NCI-H1105 treated with DMSO at 0.1 percent for 48 hours (cell line): ENCODE data around the gene JADE2.

Experiments
- DNase-seq: peaks from one replicate; lab custom pipeline; 2025; lab: John Stamatoyannopoulos, UW

JADE2 gene

GRCh38 chr5:134570365-134570758 is 44.9 kb downstream of the JADE2 start:
- no peak for DNase-seq

GRCh38 chr5:134570886-134571285 is 45.4 kb downstream of the JADE2 start:
- no peak for DNase-seq

GRCh38 chr5:134571693-134572405 is 46.4 kb downstream of the JADE2 start:
- no peak for DNase-seq

GRCh38 chr5:134572811-134573210 is 47.3 kb downstream of the JADE2 start:
- DNase-seq, result no peak

DNA sequence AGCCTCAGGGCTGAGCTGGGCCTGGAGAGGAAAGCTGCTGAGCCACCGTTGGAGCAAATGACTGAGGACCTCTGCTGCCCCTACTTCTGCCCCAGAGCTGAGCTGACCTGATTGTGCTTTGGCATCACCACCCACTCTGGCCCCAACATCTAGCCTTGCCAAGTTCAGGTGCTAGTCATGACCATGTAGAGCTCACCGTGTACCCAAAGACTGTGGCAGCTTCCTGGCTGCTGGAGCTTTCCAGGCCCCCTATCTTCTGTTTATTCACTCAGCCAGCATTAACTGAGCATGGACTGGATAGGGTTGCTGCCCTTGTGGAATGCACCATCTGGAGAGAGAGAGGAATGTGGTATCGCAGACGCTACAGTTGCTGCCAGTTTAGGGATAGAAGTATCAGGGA is 49.1 kb downstream of the JADE2 start:
- DNase-seq, result no peak

DNA sequence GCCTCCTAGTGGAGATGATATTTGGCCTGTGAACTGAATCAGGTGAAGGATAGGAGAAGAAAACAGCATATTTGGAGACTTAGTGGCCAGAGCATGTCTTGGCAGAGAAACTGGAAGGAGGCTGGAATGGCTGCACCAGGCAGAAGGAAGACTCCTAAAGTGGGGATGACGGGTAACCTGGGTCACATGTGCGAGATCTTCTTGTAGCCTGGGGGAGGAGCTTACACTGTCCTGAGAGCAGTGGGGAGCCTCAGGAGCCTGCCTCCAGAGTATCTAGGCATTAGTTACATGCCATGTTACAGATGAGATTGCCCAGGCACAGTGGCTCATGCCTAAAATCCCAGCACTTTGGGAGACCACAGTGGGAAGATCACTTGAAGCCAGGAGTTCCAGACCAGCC is 49.8 kb downstream of the JADE2 start:
- DNase-seq, result no peak

DNA sequence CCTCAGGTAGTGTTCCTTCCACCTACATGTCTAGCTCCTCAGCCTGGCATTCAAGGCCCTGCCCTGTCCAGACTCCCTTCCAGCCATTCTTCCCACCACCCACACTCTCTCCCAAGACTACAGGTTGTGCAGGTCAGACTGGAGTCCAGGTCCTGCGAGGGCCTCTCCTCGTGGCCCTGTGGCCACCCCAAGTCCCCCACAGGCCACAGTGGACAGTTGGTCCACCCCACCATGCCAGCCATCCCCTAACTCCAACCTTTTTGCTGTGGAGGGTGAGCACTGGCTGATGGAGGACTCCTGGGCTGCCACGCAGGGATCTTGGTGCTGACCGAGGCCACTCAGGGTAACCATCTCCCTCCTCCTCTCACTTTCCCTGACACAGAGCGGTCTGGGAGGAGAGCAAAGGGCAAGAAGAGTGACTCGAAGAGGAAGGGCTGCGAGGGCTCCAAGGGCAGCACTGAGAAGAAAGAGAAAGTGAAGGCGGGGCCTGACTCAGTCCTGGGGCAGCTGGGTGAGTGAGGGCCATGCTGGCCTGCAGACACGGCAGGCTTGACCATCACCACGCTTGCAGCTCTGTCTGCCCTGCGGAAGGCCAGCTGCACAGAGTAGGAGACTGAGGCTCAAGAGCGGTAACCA is 51.0 kb downstream of the JADE2 start:
- DNase-seq, result no peak

GRCh38 chr5:134577022-134577795 is 51.7 kb downstream of the JADE2 start:
- DNase-seq, result no peak

DNA sequence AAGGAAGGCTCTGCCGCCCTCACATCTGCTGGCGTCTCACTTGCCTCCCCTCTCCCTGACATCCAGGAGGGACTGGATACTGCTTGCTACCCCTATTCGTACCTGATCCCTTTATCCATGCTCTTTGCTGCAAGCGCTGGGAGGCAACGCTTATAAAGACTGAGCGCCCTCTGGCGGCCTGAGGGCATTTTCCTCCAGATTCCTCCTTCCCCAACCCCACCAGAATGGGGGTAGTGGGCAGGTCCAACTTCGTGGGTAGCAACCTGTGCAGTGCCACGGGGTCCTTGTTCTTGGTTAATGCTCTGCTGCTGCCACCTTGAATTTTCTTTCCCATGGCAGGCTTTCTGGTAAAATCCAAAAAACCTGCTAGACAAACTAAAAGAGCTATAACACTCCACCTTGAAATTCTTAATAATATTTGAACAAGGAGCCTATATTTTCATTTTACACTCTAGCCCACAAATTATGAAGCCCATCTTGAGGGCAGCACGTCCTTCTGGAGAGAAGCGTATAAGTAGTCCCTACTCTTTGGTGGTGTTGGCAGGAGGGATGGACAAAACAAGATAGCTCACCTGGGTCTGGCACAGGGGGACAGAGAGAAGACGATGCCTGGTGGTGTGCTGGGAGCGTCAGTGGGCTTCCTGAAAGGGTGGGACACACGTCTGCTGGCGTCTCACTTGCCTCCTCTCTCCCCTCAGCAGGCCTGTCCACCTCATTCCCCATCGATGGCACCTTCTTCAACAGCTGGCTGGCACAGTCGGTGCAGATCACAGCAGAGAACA is 52.5 kb downstream of the JADE2 start:
- peak; percentile 56 for DNase-seq

DNA sequence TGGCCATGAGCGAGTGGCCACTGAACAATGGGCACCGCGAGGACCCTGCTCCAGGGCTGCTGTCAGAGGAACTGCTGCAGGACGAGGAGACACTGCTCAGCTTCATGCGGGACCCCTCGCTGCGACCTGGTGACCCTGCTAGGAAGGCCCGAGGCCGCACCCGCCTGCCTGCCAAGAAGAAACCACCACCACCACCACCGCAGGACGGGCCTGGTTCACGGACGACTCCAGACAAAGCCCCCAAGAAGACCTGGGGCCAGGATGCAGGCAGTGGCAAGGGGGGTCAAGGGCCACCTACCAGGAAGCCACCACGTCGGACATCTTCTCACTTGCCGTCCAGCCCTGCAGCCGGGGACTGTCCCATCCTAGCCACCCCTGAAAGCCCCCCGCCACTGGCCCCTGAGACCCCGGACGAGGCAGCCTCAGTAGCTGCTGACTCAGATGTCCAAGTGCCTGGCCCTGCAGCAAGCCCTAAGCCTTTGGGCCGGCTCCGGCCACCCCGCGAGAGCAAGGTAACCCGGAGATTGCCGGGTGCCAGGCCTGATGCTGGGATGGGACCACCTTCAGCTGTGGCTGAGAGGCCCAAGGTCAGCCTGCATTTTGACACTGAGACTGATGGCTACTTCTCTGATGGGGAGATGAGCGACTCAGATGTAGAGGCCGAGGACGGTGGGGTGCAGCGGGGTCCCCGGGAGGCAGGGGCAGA is 53.3 kb downstream of the JADE2 start:
- DNase-seq, result no peak

DNA sequence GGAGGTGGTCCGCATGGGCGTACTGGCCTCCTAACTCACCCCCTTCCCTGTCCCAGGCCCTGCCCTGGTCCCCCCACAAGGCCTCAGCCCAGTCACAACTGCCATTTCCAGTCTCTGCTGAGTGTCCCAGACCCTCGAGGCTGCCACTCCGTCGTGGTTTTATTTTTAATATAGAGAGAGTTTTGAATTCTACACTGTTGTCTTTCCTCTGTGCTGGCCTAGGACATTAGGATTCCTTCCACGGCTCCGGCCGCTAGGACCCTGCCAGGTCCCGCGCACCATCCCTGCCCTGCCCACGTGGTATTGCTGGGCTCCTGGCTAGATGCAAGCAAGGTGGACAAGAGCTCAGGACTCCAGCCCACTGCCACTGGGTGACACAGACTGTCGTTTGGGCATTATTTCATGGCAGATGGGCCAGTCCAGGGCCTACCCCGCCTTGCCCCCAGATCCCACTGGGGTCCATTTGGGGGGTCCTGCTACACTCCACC is 53.9 kb downstream of the JADE2 start:
- DNase-seq, result no peak

DNA sequence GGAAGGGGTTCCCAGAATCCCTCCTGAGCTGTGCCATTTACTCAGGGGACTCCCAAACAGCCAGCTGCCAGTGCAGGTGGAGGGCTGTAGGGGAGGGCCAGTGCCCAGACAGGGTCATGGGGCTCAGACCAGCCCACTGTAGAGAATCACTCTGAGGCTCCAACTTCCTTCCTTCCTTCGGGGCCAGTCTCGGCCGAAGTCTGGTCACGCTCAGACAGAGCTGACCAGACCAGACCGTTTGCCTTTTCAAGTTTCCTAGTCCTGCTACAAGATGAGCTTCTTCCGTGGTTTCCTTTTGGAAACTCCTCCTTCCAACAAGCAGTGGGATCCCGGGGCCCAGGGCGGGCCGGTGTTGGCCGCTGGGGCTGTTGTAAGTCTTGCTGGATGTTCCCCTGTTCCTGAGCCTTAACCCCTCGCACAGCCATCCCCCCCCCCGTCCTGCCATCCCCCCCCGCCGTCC is 54.6 kb downstream of the JADE2 start:
- DNase-seq, result no peak

DNA sequence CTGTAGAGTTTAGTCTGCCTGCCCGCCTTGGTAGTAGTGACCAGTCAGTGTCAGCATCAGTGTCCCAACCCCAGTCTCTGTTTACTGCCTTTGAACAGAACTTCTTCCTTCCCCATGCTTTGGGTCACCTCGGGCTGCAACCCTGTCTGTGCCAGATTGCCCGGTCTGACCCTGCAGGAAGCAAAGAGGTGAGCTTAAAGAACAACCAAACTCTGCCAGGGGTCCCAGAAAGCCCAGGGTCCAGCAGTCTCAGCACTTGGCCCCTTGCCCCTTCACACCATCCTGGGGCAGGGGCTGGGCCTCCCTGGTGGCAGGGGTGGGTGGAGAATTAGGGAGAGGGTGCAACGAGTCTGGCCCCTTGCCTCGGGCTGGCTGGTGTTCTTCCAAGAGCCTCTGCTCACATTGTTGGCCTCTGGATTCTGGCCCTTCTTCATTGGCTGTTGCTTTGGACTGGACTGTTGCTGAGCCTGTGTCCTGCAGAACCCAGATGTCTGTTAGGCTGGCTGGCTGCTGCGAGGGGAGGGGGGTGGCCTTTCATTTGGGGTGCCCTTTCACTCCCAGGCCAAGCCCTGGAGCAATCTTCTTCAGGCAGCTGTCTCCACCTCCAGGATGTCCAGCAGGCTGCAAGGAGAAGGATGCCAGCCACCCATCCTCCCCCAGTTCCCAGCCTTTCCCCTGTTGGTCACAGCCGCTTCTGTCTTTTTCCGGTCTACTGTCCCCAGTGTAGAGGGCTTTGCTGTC is 55.9 kb downstream of the JADE2 start:
- no peak for DNase-seq

DNA sequence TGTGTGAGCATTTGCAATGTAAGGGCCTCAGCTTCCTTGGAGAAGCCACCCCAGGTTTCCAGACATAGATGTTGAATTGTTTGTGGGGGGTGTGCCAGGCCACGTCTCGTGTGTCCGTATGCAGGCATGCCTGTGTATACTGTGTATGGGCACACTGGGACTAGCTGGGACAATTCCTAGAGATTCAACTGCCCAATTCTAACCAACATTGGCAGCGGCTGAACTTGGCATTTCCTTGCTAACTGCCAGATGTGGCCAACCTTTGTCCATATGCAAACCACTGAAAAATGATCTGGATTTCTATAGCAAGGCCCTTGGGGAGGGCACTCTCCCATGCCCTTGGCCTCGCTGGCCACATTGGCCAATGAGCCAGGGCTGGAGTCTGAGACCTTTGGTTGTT is 56.8 kb downstream of the JADE2 start:
- DNase-seq, result no peak

GRCh38 chr5:134582941-134583340 is 57.5 kb downstream of the JADE2 start:
- DNase-seq, result no peak

DNA sequence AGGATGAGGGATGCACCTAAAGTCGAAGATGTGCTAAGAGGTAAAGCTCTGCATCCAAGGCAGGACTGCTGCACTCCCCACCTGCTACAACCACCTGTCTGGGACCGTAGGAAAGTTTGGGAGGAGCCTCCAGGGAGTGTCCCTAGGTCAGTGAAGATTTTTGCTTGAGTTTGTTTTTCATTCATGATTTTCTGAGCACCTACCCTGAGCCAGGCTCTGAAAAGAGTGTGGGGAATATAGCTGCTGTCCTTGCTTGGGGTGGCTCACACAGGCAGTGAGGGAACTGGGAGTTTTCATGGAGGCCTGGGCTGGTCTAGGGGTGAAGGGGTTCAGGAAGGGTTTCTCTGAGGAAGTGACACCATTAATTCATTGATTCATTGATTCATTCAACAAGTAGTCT is 58.3 kb downstream of the JADE2 start:
- no peak for DNase-seq

DNA sequence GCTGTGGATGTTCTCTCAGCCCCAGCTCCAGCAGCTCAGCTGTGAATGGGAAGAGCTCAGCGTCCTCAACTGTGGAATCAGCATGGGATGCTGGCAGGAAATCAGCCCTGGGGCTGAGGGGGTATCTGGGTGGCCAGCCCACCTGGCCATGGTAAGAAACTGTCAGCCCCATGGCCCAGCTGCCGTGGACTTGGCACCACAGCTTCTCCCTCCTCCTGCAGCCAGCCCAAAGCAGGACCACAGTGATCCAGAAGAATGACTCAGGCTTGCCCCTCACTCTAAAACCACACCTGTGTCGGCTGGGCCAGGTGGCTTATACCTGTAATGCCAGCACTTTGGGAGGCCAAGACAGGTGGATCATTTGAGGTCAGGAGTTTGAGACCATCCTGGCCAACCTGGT is 59.2 kb downstream of the JADE2 start:
- no peak for DNase-seq

- no peak for DNase-seq
Observed at GRCh38 chr5:134585966-134586365, 60.5 kb downstream of the JADE2 start.

DNA sequence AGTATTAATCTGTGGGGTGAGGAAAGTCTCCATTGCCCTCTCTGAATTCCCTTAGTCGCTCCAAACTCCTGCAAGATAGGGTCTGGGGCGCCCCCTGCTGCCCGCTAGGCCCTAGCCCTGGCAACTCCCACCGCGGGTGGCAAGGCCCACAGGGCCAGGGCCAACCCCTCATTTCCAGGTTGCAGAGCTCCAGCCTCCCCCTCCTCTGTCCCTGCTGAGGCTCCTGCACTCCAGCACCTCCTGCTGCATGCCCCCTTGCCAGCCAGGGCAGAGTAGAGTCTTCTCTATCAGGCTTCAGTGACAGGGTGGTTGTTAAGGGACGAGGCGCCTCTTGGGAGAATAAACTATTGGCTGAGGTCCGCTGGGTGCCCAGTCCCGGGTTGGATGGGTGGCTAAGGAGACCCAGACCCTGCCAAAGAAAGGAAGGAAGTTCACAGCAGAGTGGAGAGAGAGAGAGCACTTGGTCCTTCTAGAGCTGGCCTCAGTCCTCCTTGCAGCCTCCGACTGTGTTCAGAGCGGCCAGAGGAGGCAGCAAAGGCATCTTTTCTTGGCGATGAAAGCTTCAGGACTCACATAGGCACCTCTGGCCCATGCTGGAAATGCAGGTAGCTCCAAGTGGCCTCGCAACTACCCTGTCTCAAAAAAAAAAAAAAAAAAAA is 61.5 kb downstream of the JADE2 start:
- DNase-seq, result no peak

DNA sequence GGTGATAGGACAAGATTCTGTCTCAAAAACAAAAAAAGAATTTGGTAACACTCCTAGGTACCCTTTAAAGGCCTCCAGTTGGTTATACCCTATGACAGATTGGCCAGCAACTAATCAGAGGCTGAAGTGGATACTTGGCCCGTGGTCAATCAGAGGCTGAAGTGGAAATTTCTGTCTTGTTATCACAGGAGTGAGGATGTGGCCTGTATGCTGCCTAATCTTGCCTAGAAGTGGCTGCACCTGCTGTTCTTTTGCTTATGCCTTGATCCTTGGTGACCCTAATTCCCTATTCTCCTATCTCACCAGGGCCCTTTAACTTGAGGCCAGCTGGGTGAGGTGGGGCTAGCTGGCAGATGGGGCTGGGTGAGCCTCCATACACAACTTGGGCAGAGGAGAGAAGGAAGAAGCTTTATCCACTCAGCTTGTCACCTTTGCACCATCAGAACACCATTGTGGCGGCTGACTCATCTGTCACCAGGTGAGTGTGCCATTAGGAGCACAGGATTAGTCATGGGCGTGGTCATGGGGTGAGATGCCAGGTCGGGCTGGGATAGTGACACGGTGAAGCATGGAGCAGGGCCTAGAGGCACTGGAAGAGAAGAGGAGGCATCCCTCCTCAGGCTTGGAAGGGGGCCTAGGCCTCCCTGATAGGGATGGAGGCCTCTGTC is 65.7 kb downstream of the JADE2 start:
- no peak for DNase-seq
